Activated T-helper 1 cell treated with anti-CD3 and anti-CD28 coated beads, Interleukin-12 subunit alpha, Interleukin-12 subunit beta, Interleukin-2, Interleukin-4 antibody, amounts not matched to agents 30 ng/mL and 10 ng/mL and 1 ng/mL, durations not matched to agents 14 hours and 24 hours and 36 hours (primary cell): ENCODE data around the gene CYP26B1. TPM values are rescaled to one million over a fixed set of nuclear protein-coding genes. Genes with fewer than 3 reads are reported as not detected.

Experiments used
- DNase-seq: peaks from one replicate; pipeline ENCODE4 v3.0.0; 2021; ENCODE audit warnings: low spot score
- H3K27ac Mint-ChIP-seq: one replicate; pipeline ENCODE4 v1.8.0; 2021; ENCODE audit warnings: mild to moderate bottlenecking, mixed read lengths
- H3K27me3 Mint-ChIP-seq: one replicate; pipeline ENCODE4 v1.8.0; 2022; ENCODE audit warnings: mild to moderate bottlenecking, moderate library complexity, mixed read lengths; ENCODE audit not compliant: insufficient read depth
- H3K36me3 Mint-ChIP-seq: one replicate; pipeline ENCODE4 v1.8.0; 2021; ENCODE audit warnings: low read depth, mixed read lengths
- H3K4me1 Mint-ChIP-seq: one replicate; pipeline ENCODE4 v1.8.0; 2021; ENCODE audit warnings: low read depth, mixed read lengths
- H3K4me3 Mint-ChIP-seq: one replicate; pipeline ENCODE4 v1.8.0; 2021; ENCODE audit warnings: mild to moderate bottlenecking, moderate library complexity, mixed read lengths
- H3K9me3 Mint-ChIP-seq: one replicate; pipeline ENCODE4 v1.8.0; 2021; ENCODE audit warnings: mixed read lengths
- intact Hi-C: fragments of 100-400 bp; cut with micrococcal nuclease; formaldehyde crosslinking; loops from one replicate; pipeline ENCODE4 v1.15.1; 2024
- total RNA-seq: library from RNA; stranded (reverse); gene quantifications from 2 replicates; pipeline ENCODE4 v1.2.3, GENCODE V29; 2022

CYP26B1 gene
- total RNA-seq, 1 donor from 2014 or later = not detected

GRCh38 chr2:72172478-72172877, 24.8 kb upstream of the CYP26B1 start:
- Mint-ChIP-seq H3K36me3 (no peaks in the 10 kb centered on the region), H3K27ac (no peak overlapping the region), H3K9me3 (no peaks in the 10 kb centered on the region), H3K4me3 (no peak overlapping the region), H3K27me3 (peaks cover 3% of the 10 kb centered on the region), H3K4me1 (no peaks in the 10 kb centered on the region)
- intact Hi-C loops = no loop called here
- DNase-seq = no peak

DNA sequence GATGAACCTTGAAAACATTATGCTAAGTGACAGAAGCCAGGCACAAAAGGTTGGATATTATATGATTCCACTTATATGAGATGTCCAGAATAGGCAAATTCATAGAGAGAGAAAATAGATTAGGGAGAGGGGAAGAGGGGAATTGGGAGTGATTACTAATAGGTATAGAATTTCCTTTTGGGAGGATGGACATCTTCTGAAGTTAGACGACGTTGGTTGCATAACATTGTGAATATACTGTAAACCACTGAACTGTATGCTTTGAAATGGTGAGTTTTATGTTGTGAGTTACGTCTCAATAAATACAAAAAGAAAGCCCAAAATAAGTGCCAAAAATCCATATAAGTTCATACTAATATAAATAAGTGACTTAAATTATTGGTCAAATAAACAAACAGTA, 18.6 kb upstream of the CYP26B1 start:
- Mint-ChIP-seq H3K9me3 (no peaks in the 10 kb centered on the region), H3K4me1 (no peaks in the 10 kb centered on the region), H3K36me3 (no peaks in the 10 kb centered on the region), H3K27ac (no peak overlapping the region), H3K27me3 (peaks cover 3% of the 10 kb centered on the region), H3K4me3 (no peak overlapping the region)
- no peak for DNase-seq
- intact Hi-C loops = no loop called here

- H3K36me3 Mint-ChIP-seq = no peaks in the 10 kb centered on the region
- no peak overlapping the region for H3K4me3 Mint-ChIP-seq
- H3K4me1 Mint-ChIP-seq = no peaks in the 10 kb centered on the region
- DNase-seq = no peak
- H3K27me3 Mint-ChIP-seq = peaks cover under 1% of the 10 kb centered on the region
- intact Hi-C loops = no loop called here
- no peaks in the 10 kb centered on the region for H3K9me3 Mint-ChIP-seq
- no peak overlapping the region for H3K27ac Mint-ChIP-seq
Measured at GRCh38 chr2:72165792-72166191, 18.1 kb upstream of the CYP26B1 start.

GRCh38 chr2:72162574-72162973, 14.9 kb upstream of the CYP26B1 start:
- Mint-ChIP-seq H3K27me3 (no peaks in the 10 kb centered on the region), H3K9me3 (no peaks in the 10 kb centered on the region), H3K4me3 (no peak overlapping the region), H3K27ac (no peak overlapping the region), H3K4me1 (no peaks in the 10 kb centered on the region), H3K36me3 (no peaks in the 10 kb centered on the region)
- intact Hi-C loops = no loop called here
- DNase-seq = no peak

DNA sequence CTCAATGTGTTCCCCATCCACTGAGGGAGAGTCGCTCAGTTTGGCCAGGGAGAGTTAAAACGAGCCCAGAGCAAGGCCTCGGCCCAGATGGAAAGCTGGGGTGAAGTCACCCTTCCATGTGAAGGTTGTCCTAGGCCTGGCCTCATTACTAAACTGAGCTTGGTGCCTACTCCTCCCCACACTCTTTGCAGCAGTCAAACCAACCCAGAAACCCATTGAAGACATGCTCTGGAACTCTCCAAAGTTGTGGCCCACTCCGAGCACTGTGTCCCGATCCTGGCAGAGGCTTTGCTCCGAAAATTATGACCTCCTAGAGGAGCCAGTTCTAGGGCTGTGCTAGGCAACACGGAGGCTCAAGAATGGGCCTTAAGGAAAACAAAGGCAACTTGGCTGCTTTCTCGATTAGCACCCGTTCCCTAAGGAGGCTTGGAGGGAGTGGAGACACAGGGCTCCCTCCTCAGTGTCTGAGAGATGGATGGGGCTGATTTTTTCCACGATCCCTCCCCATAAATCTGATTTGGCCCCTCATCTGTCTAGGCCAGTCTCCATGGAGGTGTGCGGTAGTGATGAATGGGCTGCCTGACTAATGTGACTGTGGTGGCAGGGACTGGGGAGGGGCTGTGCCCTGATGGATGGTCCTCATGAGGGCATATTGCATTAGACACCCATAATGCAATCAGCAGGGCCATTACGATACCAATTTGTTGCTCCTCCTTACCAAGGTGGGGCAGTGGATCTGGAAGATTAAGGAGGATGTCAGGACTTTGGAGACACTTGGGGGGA, 11.7 kb upstream of the CYP26B1 start:
- Mint-ChIP-seq H3K36me3 (no peaks in the 10 kb centered on the region), H3K4me1 (no peaks in the 10 kb centered on the region), H3K27me3 (peaks cover 5% of the 10 kb centered on the region), H3K9me3 (no peaks in the 10 kb centered on the region), H3K4me3 (no peak overlapping the region), H3K27ac (no peak overlapping the region)
- intact Hi-C loops = no loop called here
- DNase-seq = no peak

GRCh38 chr2:72157871-72158771, 10.5 kb upstream of the CYP26B1 start:
- Mint-ChIP-seq H3K27ac (no peak overlapping the region), H3K27me3 (peaks cover 5% of the 10 kb centered on the region), H3K4me3 (no peak overlapping the region), H3K9me3 (no peaks in the 10 kb centered on the region), H3K36me3 (no peaks in the 10 kb centered on the region), H3K4me1 (no peaks in the 10 kb centered on the region)
- intact Hi-C loops = no loop called here
- no peak for DNase-seq

- Mint-ChIP-seq H3K4me3 (no peak overlapping the region), H3K9me3 (no peaks in the 10 kb centered on the region), H3K27ac (no peak overlapping the region), H3K36me3 (no peaks in the 10 kb centered on the region), H3K27me3 (peaks cover 6% of the 10 kb centered on the region), H3K4me1 (no peaks in the 10 kb centered on the region)
- intact Hi-C loops = no loop called here
- no peak for DNase-seq
Measured at GRCh38 chr2:72156872-72157271, 9.2 kb upstream of the CYP26B1 start.

- Mint-ChIP-seq H3K27me3 (peaks cover 6% of the 10 kb centered on the region), H3K9me3 (no peaks in the 10 kb centered on the region), H3K4me1 (no peaks in the 10 kb centered on the region), H3K4me3 (no peak overlapping the region), H3K27ac (no peak overlapping the region), H3K36me3 (no peaks in the 10 kb centered on the region)
- DNase-seq = no peak
- intact Hi-C loops = no loop called here
Measured at GRCh38 chr2:72155737-72156136, 8.1 kb upstream of the CYP26B1 start.

GRCh38 chr2:72155151-72155550, 7.5 kb upstream of the CYP26B1 start:
- no peak overlapping the region for H3K27ac Mint-ChIP-seq
- DNase-seq = no peak
- H3K4me1 Mint-ChIP-seq = peaks cover 2% of the 10 kb centered on the region
- no peak overlapping the region for H3K4me3 Mint-ChIP-seq
- intact Hi-C loops = no loop called here
- no peaks in the 10 kb centered on the region for H3K9me3 Mint-ChIP-seq
- H3K36me3 Mint-ChIP-seq = no peaks in the 10 kb centered on the region
- peaks cover 12% of the 10 kb centered on the region for H3K27me3 Mint-ChIP-seq

- Mint-ChIP-seq H3K36me3 (no peaks in the 10 kb centered on the region), H3K4me1 (peaks cover 4% of the 10 kb centered on the region), H3K27me3 (peaks cover 18% of the 10 kb centered on the region), H3K27ac (no peak overlapping the region), H3K9me3 (no peaks in the 10 kb centered on the region), H3K4me3 (no peak overlapping the region)
- no peak for DNase-seq
- intact Hi-C loops = loop anchor here (5.0 kb wide), 2 partner anchors 593 to 622 kb away; no protein-coding TSS in a partner anchor
Measured at GRCh38 chr2:72154386-72154975, 6.8 kb upstream of the CYP26B1 start.

- no peak overlapping the region for H3K27ac Mint-ChIP-seq
- H3K4me3 Mint-ChIP-seq = no peak overlapping the region
- DNase-seq = no peak
- intact Hi-C loops = loop anchor here (5.0 kb wide), 2 partner anchors 593 to 622 kb away; no protein-coding TSS in a partner anchor
- H3K9me3 Mint-ChIP-seq = no peaks in the 10 kb centered on the region
- H3K36me3 Mint-ChIP-seq = no peaks in the 10 kb centered on the region
- H3K4me1 Mint-ChIP-seq = peaks cover 9% of the 10 kb centered on the region
- H3K27me3 Mint-ChIP-seq = peaks cover 24% of the 10 kb centered on the region
Measured at GRCh38 chr2:72153924-72154323, 6.3 kb upstream of the CYP26B1 start.

DNA sequence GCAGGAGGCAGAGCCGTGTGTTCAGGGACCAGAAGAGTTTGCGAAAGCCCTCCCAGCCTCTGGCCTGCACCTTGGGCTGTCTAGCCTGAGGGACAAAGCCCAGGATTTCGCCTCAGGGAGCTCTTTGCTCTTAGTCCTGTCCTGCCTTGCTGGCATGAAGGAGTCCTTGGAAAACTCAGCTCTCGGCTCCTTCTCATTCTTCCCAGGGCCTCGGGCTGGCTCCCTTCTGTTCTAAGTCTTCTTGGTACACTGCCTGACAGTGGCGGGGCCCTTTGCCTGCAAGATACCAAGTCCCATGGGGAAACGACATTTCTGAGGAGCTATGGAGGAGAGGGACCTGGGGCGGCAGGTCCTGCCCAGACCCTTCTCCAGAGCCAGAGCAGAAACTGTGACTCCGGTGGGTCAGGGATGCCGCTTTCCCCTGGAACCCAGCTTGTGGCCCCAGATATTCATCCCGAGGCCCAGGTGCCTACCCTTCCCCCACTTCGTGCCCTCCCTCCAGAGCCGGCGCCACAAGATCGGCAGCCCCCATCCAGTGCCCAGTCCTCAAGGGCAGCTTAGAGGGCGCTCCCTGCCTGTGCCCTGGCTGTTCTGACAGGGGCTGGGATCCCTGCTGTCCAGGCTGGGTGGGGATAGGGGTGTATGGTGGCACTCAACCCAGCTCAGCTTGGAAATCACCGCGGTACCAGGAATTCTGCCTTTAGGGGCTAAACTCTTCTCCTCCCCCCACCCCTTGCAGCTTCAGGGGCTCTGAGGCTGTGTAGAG, 5.5 kb upstream of the CYP26B1 start:
- no peak for DNase-seq
- Mint-ChIP-seq H3K27ac (no peak overlapping the region), H3K9me3 (no peaks in the 10 kb centered on the region), H3K4me1 (peaks cover 14% of the 10 kb centered on the region), H3K36me3 (no peaks in the 10 kb centered on the region), H3K4me3 (no peak overlapping the region), H3K27me3 (peaks cover 27% of the 10 kb centered on the region)
- intact Hi-C loops = loop anchor here (5.0 kb wide), 2 partner anchors 594 to 621 kb away; no protein-coding TSS in a partner anchor
